ENCODE results near the gene TGFBI. TPM values are rescaled to one million over a fixed set of nuclear protein-coding genes. Genes with fewer than 3 reads are reported as not detected.

Gene TGFBI
- total RNA-seq, 1 experiment from 2014 or later: 115 TPM

DNA sequence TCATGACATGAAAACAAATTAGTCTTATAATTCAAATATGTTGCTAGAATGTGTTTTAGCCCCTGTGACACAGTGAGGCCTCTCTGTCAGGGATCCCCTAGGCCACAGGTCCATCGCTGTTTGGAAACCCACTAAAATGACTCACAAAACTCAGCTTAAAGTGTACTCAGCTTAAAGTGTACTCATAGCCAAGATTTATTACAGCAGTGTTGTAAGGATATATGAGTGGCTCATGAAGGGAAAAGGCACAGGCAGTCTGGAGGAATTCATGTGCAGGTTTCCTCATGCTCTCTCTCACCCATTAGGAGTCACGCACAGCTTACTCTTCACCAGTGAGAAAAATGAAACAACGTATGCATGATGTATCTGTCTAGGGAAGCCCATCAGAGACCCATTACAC, 24.4 kb upstream of the TGFBI start:
- ChIA-PET POLR2A (ENCODE audit: low non-redundant PET) (no interaction called here), CTCF (no interaction called here)
- TF ChIP-seq, protein P1, sequence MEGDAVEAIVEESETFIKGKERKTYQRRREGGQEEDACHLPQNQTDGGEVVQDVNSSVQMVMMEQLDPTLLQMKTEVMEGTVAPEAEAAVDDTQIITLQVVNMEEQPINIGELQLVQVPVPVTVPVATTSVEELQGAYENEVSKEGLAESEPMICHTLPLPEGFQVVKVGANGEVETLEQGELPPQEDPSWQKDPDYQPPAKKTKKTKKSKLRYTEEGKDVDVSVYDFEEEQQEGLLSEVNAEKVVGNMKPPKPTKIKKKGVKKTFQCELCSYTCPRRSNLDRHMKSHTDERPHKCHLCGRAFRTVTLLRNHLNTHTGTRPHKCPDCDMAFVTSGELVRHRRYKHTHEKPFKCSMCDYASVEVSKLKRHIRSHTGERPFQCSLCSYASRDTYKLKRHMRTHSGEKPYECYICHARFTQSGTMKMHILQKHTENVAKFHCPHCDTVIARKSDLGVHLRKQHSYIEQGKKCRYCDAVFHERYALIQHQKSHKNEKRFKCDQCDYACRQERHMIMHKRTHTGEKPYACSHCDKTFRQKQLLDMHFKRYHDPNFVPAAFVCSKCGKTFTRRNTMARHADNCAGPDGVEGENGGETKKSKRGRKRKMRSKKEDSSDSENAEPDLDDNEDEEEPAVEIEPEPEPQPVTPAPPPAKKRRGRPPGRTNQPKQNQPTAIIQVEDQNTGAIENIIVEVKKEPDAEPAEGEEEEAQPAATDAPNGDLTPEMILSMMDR (conservative IDR thresholded peaks at IDR 0.05; ENCODE audit: low read depth, low read length): no peak
- no peak for TF ChIP-seq EZH2 (IDR thresholded peaks at IDR 0.05; ENCODE audit: borderline replicate concordance, low read depth, low read length, poor library complexity, severe bottlenecking)
- intact Hi-C loops (cut with micrococcal nuclease; ENCODE audit: unreplicated experiment): no loop called here
- H3K4me1 ChIP-seq (ENCODE audit: insufficient read depth, low read length, poor library complexity, severe bottlenecking): peaks cover 39% of the 10 kb centered on the region
- H3K27ac ChIP-seq (ENCODE audit: low read depth, low read length, poor library complexity, severe bottlenecking): no peak overlapping the region
- BruUV-seq (replicated peaks): no TSS peak
- no peaks in the 10 kb centered on the region for H3K9me3 ChIP-seq (ENCODE audit: low read depth, low read length, poor library complexity, severe bottlenecking)
- H3K27me3 ChIP-seq (replicated peaks; ENCODE audit: insufficient read depth, low read depth, low read length, poor library complexity): no peaks in the 10 kb centered on the region
- DNase-seq (ENCODE audit: low spot score): no peak
- no peaks in the 10 kb centered on the region for H3K36me3 ChIP-seq (ENCODE audit: insufficient read depth, low read length, poor library complexity, severe bottlenecking)
- no peak overlapping the region for H3K4me3 ChIP-seq (ENCODE audit: low read depth, low read length, poor library complexity, severe bottlenecking)

DNA sequence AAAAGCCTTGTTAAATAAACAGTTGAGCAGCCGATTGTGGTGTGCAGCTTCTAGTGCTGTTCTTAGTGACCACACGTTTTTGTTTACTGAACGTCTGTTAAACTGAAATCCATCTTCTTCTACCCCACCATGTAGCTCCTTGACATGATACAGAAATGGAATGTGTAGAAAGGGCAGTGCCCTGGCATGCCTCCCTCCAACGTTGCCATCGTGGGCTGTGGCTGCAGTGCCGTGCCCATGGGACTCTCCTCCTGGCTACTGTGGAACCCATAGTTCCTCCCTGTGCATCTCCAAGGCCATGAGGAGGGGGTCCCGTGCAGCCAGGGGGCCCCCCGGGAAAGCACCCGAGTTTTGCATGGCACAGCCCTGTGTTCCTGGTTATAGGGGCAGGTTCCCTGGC, 23.3 kb upstream of the TGFBI start:
- H3K36me3 ChIP-seq (ENCODE audit: insufficient read depth, low read length, poor library complexity, severe bottlenecking): no peaks in the 10 kb centered on the region
- ChIA-PET CTCF (no interaction called here), POLR2A (ENCODE audit: low non-redundant PET) (no interaction called here)
- no peak for DNase-seq (ENCODE audit: low spot score)
- peaks cover 40% of the 10 kb centered on the region for H3K4me1 ChIP-seq (ENCODE audit: insufficient read depth, low read length, poor library complexity, severe bottlenecking)
- no TSS peak for BruUV-seq (replicated peaks)
- no peak overlapping the region for H3K4me3 ChIP-seq (ENCODE audit: low read depth, low read length, poor library complexity, severe bottlenecking)
- intact Hi-C loops (cut with micrococcal nuclease; ENCODE audit: unreplicated experiment): no loop called here
- H3K27ac ChIP-seq (ENCODE audit: low read depth, low read length, poor library complexity, severe bottlenecking): no peak overlapping the region
- no peaks in the 10 kb centered on the region for H3K9me3 ChIP-seq (ENCODE audit: low read depth, low read length, poor library complexity, severe bottlenecking)
- H3K27me3 ChIP-seq (replicated peaks; ENCODE audit: insufficient read depth, low read depth, low read length, poor library complexity): no peaks in the 10 kb centered on the region
- TF ChIP-seq, protein P1 (conservative IDR thresholded peaks at IDR 0.05; ENCODE audit: low read depth, low read length): no peak
- no peak for TF ChIP-seq EZH2 (IDR thresholded peaks at IDR 0.05; ENCODE audit: borderline replicate concordance, low read depth, low read length, poor library complexity, severe bottlenecking)

DNA sequence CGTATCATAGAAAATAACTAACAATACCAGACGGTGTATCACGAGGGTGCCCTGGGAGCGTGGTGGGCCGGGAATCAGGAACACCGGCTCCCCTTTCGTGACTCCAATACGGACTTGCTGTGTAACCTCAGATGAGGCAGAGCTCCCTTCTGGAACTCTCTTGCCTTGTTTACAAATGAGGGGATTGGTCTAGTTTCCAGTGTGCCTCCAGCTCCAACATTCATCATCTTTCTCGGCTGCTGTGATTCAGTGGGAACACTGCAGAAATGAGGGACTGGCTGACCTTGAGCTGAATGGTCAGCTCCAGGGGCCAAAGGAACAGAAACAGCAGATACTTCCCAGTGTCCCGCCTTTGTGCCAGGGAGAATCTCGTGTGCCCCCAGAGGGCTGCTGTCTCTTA, 22.6 kb upstream of the TGFBI start:
- ChIA-PET CTCF (no interaction called here), POLR2A (ENCODE audit: low non-redundant PET) (no interaction called here)
- BruUV-seq (replicated peaks): no TSS peak
- Histone ChIP-seq H3K4me3 (ENCODE audit: low read depth, low read length, poor library complexity, severe bottlenecking) (no peak overlapping the region), H3K36me3 (ENCODE audit: insufficient read depth, low read length, poor library complexity, severe bottlenecking) (no peaks in the 10 kb centered on the region), H3K27ac (ENCODE audit: low read depth, low read length, poor library complexity, severe bottlenecking) (no peak overlapping the region), H3K4me1 (ENCODE audit: insufficient read depth, low read length, poor library complexity, severe bottlenecking) (peaks cover 39% of the 10 kb centered on the region), H3K9me3 (ENCODE audit: low read depth, low read length, poor library complexity, severe bottlenecking) (no peaks in the 10 kb centered on the region), H3K27me3 (replicated peaks; ENCODE audit: insufficient read depth, low read depth, low read length, poor library complexity) (no peaks in the 10 kb centered on the region)
- intact Hi-C loops (cut with micrococcal nuclease; ENCODE audit: unreplicated experiment): no loop called here
- no peak for DNase-seq (ENCODE audit: low spot score)
- TF ChIP-seq EZH2 (IDR thresholded peaks at IDR 0.05; ENCODE audit: borderline replicate concordance, low read depth, low read length, poor library complexity, severe bottlenecking): no peak
- TF ChIP-seq, protein P1 (conservative IDR thresholded peaks at IDR 0.05; ENCODE audit: low read depth, low read length): no peak
